ENCODE measurements around the gene CPSF7. TPM values are rescaled to one million over a fixed set of nuclear protein-coding genes. Genes with fewer than 3 reads are reported as not detected.

The CPSF7 gene
- total RNA-seq, 1 experiment from 2014 or later: 123 TPM

DNA sequence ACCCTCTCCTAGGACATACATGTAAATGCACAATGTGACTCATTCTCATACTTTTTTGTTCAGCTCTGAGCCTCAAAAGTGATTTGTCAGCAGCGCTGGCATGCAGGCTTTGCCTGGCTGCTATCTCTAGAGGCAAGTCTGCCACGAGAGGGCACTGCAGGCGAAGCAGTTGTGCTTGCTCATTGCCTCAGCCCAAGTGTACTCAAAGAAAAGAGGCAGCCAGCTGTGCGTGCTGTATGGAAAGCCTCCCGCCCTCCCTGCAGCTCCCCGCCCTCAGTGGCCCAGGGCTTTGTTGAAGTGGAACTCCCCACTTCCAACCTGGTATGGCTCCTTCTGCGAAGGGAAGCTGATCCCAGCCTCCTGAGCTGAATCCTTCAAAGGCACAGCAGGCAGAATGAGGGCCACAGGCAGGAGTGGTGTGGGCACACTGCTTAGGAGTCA, 16.5 kb upstream of the CPSF7 start:
- H3K4me1 Mint-ChIP-seq (ENCODE audit: low read depth, unreplicated experiment): peaks cover 6% of the 10 kb centered on the region
- POLR2A ChIA-PET: interaction anchor here (1.8 kb wide), 1 partner anchor 17 kb away, joined by 9 read pairs; the partner anchor contains the start of genes CPSF7 and SDHAF2
- H3K4me3 Mint-ChIP-seq (ENCODE audit: unreplicated experiment): no peak overlapping the region
- intact Hi-C loops (cut with micrococcal nuclease; ENCODE audit: unreplicated experiment): loop anchor here (1.0 to 5.0 kb wide), 5 partner anchors 31 to 192 kb away; no protein-coding TSS in a partner anchor
- H3K9me3 Mint-ChIP-seq (ENCODE audit: unreplicated experiment): no peaks in the 10 kb centered on the region
- DNase-seq: peak; percentile 83 to 88
- no peak overlapping the region for H3K27ac Mint-ChIP-seq (ENCODE audit: unreplicated experiment)
- peaks cover 7% of the 10 kb centered on the region for H3K36me3 ChIP-seq (ENCODE audit: control insufficient read depth, insufficient read depth, low read length)
- TF ChIP-seq, protein P1, sequence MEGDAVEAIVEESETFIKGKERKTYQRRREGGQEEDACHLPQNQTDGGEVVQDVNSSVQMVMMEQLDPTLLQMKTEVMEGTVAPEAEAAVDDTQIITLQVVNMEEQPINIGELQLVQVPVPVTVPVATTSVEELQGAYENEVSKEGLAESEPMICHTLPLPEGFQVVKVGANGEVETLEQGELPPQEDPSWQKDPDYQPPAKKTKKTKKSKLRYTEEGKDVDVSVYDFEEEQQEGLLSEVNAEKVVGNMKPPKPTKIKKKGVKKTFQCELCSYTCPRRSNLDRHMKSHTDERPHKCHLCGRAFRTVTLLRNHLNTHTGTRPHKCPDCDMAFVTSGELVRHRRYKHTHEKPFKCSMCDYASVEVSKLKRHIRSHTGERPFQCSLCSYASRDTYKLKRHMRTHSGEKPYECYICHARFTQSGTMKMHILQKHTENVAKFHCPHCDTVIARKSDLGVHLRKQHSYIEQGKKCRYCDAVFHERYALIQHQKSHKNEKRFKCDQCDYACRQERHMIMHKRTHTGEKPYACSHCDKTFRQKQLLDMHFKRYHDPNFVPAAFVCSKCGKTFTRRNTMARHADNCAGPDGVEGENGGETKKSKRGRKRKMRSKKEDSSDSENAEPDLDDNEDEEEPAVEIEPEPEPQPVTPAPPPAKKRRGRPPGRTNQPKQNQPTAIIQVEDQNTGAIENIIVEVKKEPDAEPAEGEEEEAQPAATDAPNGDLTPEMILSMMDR (IDR thresholded peaks at IDR 0.05; ENCODE audit: insufficient read depth in 1 of 2, low read depth in 1 of 2, low read length in 1 of 2, severe bottlenecking in 1 of 2, unreplicated experiment in 1 of 2): peak; percentile 79 to 91
- H3K27me3 ChIP-seq (replicated peaks; ENCODE audit: control insufficient read depth, insufficient read depth, low read length): no peaks in the 10 kb centered on the region
- no TSS peak for BruUV-seq (replicated peaks)
- H3K4me3 ChIP-seq (ENCODE audit: low read depth, low read length): no peak overlapping the region
- H3K9me3 ChIP-seq: no peaks in the 10 kb centered on the region
- peaks cover 72% of the 10 kb centered on the region for H3K36me3 Mint-ChIP-seq (ENCODE audit: insufficient read depth, unreplicated experiment)
- CTCF ChIA-PET: interaction anchor here (0.8 to 2.2 kb wide), 18 partner anchors 10 to 220 kb away, joined by 3 to 18 read pairs (median 5); partner anchors contain the start of genes CPSF7 and SDHAF2
- no peaks in the 10 kb centered on the region for H3K27me3 Mint-ChIP-seq (ENCODE audit: insufficient read depth, unreplicated experiment)
- no peaks in the 10 kb centered on the region for H3K4me1 ChIP-seq

DNA sequence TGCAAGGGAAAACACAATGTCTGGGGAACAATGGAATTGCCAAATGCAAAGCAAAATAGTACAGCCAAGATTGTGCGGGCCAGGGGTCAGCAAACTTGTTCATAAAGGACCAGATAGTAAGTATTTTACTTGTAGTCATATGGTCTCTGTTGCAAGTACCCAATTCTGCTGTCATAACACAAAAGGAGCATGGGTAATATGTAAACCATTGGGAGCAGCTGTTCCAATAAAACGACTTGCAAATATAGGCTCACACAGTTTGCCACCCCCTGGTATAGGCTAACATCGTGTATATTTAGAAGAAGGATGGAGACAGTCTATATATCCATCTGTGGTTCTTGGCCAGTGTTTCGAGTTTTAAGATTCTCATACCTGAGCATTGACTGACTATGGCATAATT, 15.7 kb upstream of the CPSF7 start:
- peaks cover 6% of the 10 kb centered on the region for H3K4me1 Mint-ChIP-seq (ENCODE audit: low read depth, unreplicated experiment)
- H3K4me3 Mint-ChIP-seq (ENCODE audit: unreplicated experiment): no peak overlapping the region
- no peaks in the 10 kb centered on the region for H3K27me3 Mint-ChIP-seq (ENCODE audit: insufficient read depth, unreplicated experiment)
- no peak for DNase-seq
- BruUV-seq (replicated peaks): no TSS peak
- Histone ChIP-seq H3K36me3 (ENCODE audit: control insufficient read depth, insufficient read depth, low read length) (peaks cover 7% of the 10 kb centered on the region), H3K9me3 (no peaks in the 10 kb centered on the region), H3K4me3 (ENCODE audit: low read depth, low read length) (no peak overlapping the region), H3K4me1 (peaks cover 5% of the 10 kb centered on the region), H3K27me3 (replicated peaks; ENCODE audit: control insufficient read depth, insufficient read depth, low read length) (no peaks in the 10 kb centered on the region)
- TF ChIP-seq, protein P1 (IDR thresholded peaks at IDR 0.05; ENCODE audit: insufficient read depth in 1 of 2, low read depth in 1 of 2, low read length in 1 of 2, severe bottlenecking in 1 of 2, unreplicated experiment in 1 of 2): no peak
- CTCF ChIA-PET: interaction anchor here (0.8 to 2.2 kb wide), 16 partner anchors 10 to 193 kb away, joined by 3 to 18 read pairs (median 5); partner anchors contain the start of genes CPSF7 and SDHAF2
- intact Hi-C loops (cut with micrococcal nuclease; ENCODE audit: unreplicated experiment): loop anchor here (5.0 kb wide), 1 partner anchor 142 kb away; no protein-coding TSS in a partner anchor
- no peak overlapping the region for H3K27ac Mint-ChIP-seq (ENCODE audit: unreplicated experiment)
- POLR2A ChIA-PET: interaction anchor here (1.8 kb wide), 1 partner anchor 16 kb away, joined by 9 read pairs; the partner anchor contains the start of genes CPSF7 and SDHAF2
- H3K9me3 Mint-ChIP-seq (ENCODE audit: unreplicated experiment): no peaks in the 10 kb centered on the region
- H3K36me3 Mint-ChIP-seq (ENCODE audit: insufficient read depth, unreplicated experiment): peaks cover 76% of the 10 kb centered on the region

DNA sequence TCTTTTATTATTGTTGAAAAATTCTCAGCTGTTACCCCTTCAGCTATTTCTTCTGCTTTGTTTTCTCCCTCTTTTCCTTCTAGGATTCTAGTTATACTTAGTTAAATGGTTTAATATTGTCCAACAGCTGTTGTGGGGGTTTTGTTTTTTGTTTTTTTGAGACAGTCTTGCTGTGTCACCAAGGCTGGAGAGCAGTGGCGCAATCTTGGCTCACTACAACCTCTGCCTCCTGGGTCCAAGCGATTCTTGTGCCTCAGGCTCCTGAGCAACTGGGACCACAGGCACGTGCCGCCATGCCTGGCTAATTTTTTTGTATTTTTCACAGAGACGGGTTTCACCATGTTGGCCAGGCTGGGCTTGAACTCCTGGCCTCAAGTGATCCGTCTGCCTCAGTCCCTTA, 12.8 kb upstream of the CPSF7 start:
- Mint-ChIP-seq H3K27me3 (ENCODE audit: insufficient read depth, unreplicated experiment) (no peaks in the 10 kb centered on the region), H3K27ac (ENCODE audit: unreplicated experiment) (peak overlapping the region; percentile 0), H3K4me3 (ENCODE audit: unreplicated experiment) (no peak overlapping the region), H3K36me3 (ENCODE audit: insufficient read depth, unreplicated experiment) (peaks cover 90% of the 10 kb centered on the region), H3K4me1 (ENCODE audit: low read depth, unreplicated experiment) (peaks cover 14% of the 10 kb centered on the region), H3K9me3 (ENCODE audit: unreplicated experiment) (no peaks in the 10 kb centered on the region)
- no peak for DNase-seq
- Histone ChIP-seq H3K36me3 (ENCODE audit: control insufficient read depth, insufficient read depth, low read length) (peaks cover 11% of the 10 kb centered on the region), H3K4me3 (ENCODE audit: low read depth, low read length) (no peak overlapping the region), H3K9me3 (no peaks in the 10 kb centered on the region), H3K27me3 (replicated peaks; ENCODE audit: control insufficient read depth, insufficient read depth, low read length) (no peaks in the 10 kb centered on the region), H3K4me1 (peaks cover 12% of the 10 kb centered on the region)
- POLR2A ChIA-PET: interaction anchor here (0.9 kb wide), 1 partner anchor 13 kb away, joined by 5 read pairs; the partner anchor contains the start of genes CPSF7 and SDHAF2
- intact Hi-C loops (cut with micrococcal nuclease; ENCODE audit: unreplicated experiment): no loop called here
- no TSS peak for BruUV-seq (replicated peaks)
- TF ChIP-seq, protein P1 (IDR thresholded peaks at IDR 0.05; ENCODE audit: insufficient read depth in 1 of 2, low read depth in 1 of 2, low read length in 1 of 2, severe bottlenecking in 1 of 2, unreplicated experiment in 1 of 2): no peak
- CTCF ChIA-PET: interaction anchor here (0.6 kb wide), 1 partner anchor 225 kb away, joined by 4 read pairs; no protein-coding TSS in a partner anchor

Data from Caco-2 (cell line).